Right atrium auricular region (tissue), 2 donors: ENCODE measurements around the gene NPAS3. TPM values are rescaled to one million over a fixed set of nuclear protein-coding genes. Genes with fewer than 3 reads are reported as not detected.

Source experiments
- DNase-seq: peaks from one replicate; pipeline ENCODE4 v3.0.0-alpha.2; 2019; ENCODE audit warnings: low spot score
- H3K27ac ChIP-seq, 2 donors: fragments of 200-600 bp; sonication (generic); 1 replicate in 1 of 2; 2 replicates in 1 of 2; pipeline ENCODE4 v1.5.1; 2016 to 2019
- H3K27me3 ChIP-seq, 2 donors: fragments of 200-600 bp; sonication (generic); one replicate each; pipeline versions ENCODE4 v1.5.1 to v1.6.0; 2017 to 2019
- H3K36me3 ChIP-seq: fragments of 200-600 bp; sonication (generic); one replicate; pipeline ENCODE4 v1.5.1; 2016
- H3K4me1 ChIP-seq, 2 donors: fragments of 200-600 bp; sonication (generic); one replicate each; pipeline versions ENCODE4 v1.5.1 to v1.6.0; 2017 to 2019
- H3K4me3 ChIP-seq, 2 donors: fragments of 200-600 bp; sonication (generic); 1 replicate in 1 of 2; 2 replicates in 1 of 2; pipeline ENCODE4 v1.5.1; 2017 to 2019; ENCODE audit warnings: mild to moderate bottlenecking in 1 of 2, moderate library complexity in 1 of 2
- H3K9me3 ChIP-seq, 2 donors: fragments of 200-600 bp; sonication (generic); one replicate each; pipeline ENCODE4 v1.5.1; 2019
- CTCF ChIP-seq, 2 donors: fragments of 200-600 bp; sonication (generic); IDR thresholded peaks; one replicate each; pipeline ENCODE4 v1.5.1; 2019; ENCODE audit warnings: antibody characterized with exemption in 2 of 2
- total RNA-seq, 2 donors: library from RNA; depleted of rRNA; stranded (reverse); fragments of >200 nt; gene quantifications; one replicate each; pipeline ENCODE4 v1.1.0, GENCODE V29; 2016

The NPAS3 gene
- total RNA-seq, 2 donors from 2014 or later: 0.67 to 1.3 TPM

- no peaks in the 10 kb centered on the region for H3K9me3 ChIP-seq
- TF ChIP-seq CTCF (IDR thresholded peaks at IDR 0.05): no peak
- no peak overlapping the region for H3K27ac ChIP-seq
- no peak overlapping the region for H3K4me3 ChIP-seq
- no peak for DNase-seq
- H3K4me1 ChIP-seq: no peaks in the 10 kb centered on the region
- H3K27me3 ChIP-seq: no peaks in the 10 kb centered on the region
- no peaks in the 10 kb centered on the region for H3K36me3 ChIP-seq
These were observed 497.4 kb downstream of the NPAS3 start for GRCh38 chr14:33435911-33436689.

- Histone ChIP-seq H3K9me3 (no peaks in the 10 kb centered on the region), H3K27me3 (no peaks in the 10 kb centered on the region), H3K36me3 (no peaks in the 10 kb centered on the region), H3K4me1 (no peaks in the 10 kb centered on the region), H3K4me3 (no peak overlapping the region), H3K27ac (no peak overlapping the region)
- DNase-seq: no peak
- TF ChIP-seq CTCF (IDR thresholded peaks at IDR 0.05): no peak
These were observed 503.0 kb downstream of the NPAS3 start for GRCh38 chr14:33441633-33442032.

GRCh38 chr14:33444136-33444535 is 505.5 kb downstream of the NPAS3 start:
- no peak overlapping the region for H3K27ac ChIP-seq
- peaks cover 0 to 4% of the 10 kb centered on the region in 2 donors for H3K4me1 ChIP-seq
- H3K9me3 ChIP-seq: no peaks in the 10 kb centered on the region
- no peak for DNase-seq
- TF ChIP-seq CTCF (IDR thresholded peaks at IDR 0.05): no peak
- no peaks in the 10 kb centered on the region for H3K27me3 ChIP-seq
- no peak overlapping the region for H3K4me3 ChIP-seq
- H3K36me3 ChIP-seq: no peaks in the 10 kb centered on the region

GRCh38 chr14:33449268-33449667 is 510.6 kb downstream of the NPAS3 start:
- H3K4me1 ChIP-seq: peaks cover 0 to 14% of the 10 kb centered on the region in 2 donors
- TF ChIP-seq CTCF (IDR thresholded peaks at IDR 0.05): no peak
- no peak overlapping the region for H3K27ac ChIP-seq
- no peaks in the 10 kb centered on the region for H3K27me3 ChIP-seq
- no peaks in the 10 kb centered on the region for H3K36me3 ChIP-seq
- H3K9me3 ChIP-seq: no peaks in the 10 kb centered on the region
- H3K4me3 ChIP-seq: no peak overlapping the region
- DNase-seq: no peak

- no peak for TF ChIP-seq CTCF (IDR thresholded peaks at IDR 0.05)
- Histone ChIP-seq H3K4me3 (no peak overlapping the region), H3K36me3 (no peaks in the 10 kb centered on the region), H3K4me1 (peaks cover 0 to 14% of the 10 kb centered on the region in 2 donors), H3K9me3 (no peaks in the 10 kb centered on the region), H3K27me3 (no peaks in the 10 kb centered on the region), H3K27ac (no peak overlapping the region)
- DNase-seq: no peak
These were observed 511.2 kb downstream of the NPAS3 start for GRCh38 chr14:33449703-33450395.
